K562 (cell line): ENCODE data around the gene C1QTNF7.

Source experiments
- CTCF ChIP-seq, 3 experiments: IDR thresholded peaks in 2 of 3; conservative IDR thresholded peaks in 1 of 3; 2 replicates each; pipeline ENCODE4 v1.5.1; 2011 to 2012; ENCODE audit warnings: low read length in 3 of 3, mild to moderate bottlenecking in 3 of 3, control low read depth in 2 of 3, improper control_type of control experiment in 1 of 3, inconsistent platforms in 1 of 3, low read depth in 1 of 3, mixed read lengths in 1 of 3, moderate library complexity in 1 of 3; ENCODE audit not compliant: insufficient read depth in 2 of 3
- E2F3 ChIP-seq: fragments of 250-450 bp; sonication (Bioruptor Pico); IDR thresholded peaks from 2 replicates; pipeline ENCODE4 v1.4.0; 2020; ENCODE audit warnings: mild to moderate bottlenecking
- ETS1 ChIP-seq: conservative IDR thresholded peaks from 2 replicates; pipeline ENCODE4 v1.6.1; 2011; ENCODE audit warnings: low read depth, mild to moderate bottlenecking, low read length; ENCODE audit not compliant: control insufficient read depth
- FOS ChIP-seq: IDR thresholded peaks from 3 replicates; pipeline ENCODE4 v1.6.1; 2011; ENCODE audit not compliant: insufficient read length; ENCODE audit errors: extremely low read depth
- HBP1 ChIP-seq: fragments of 450-650 bp; formaldehyde crosslinking; IDR thresholded peaks from 2 replicates; pipeline ENCODE4 v1.4.0; 2022; ENCODE audit warnings: missing genetic modification characterization
- PURB ChIP-seq: sonication (generic); formaldehyde crosslinking; IDR thresholded peaks from 2 replicates; pipeline ENCODE4 v1.9.0; 2021; ENCODE audit warnings: low read depth, mild to moderate bottlenecking, missing genetic modification reagents
- TAF1 ChIP-seq: IDR thresholded peaks from 2 replicates; pipeline ENCODE4 v1.6.1; 2011; ENCODE audit warnings: mild to moderate bottlenecking, low read length, moderate library complexity; ENCODE audit not compliant: insufficient read depth, control insufficient read depth, severe bottlenecking; ENCODE audit errors: extremely low read depth
- ZNF282 ChIP-seq: sonication (generic); formaldehyde crosslinking; IDR thresholded peaks from 2 replicates; pipeline ENCODE4 v1.8.1; 2023; ENCODE audit warnings: missing genetic modification reagents
- ZNF609 ChIP-seq: sonication (generic); formaldehyde crosslinking; IDR thresholded peaks from 2 replicates; pipeline ENCODE4 v1.8.1; 2023; ENCODE audit warnings: missing genetic modification reagents, mild to moderate bottlenecking, borderline replicate concordance

- no peak for TF ChIP-seq ZNF282
- TF ChIP-seq CTCF (IDR thresholded peaks at IDR 0.05 in 2 of 3, conservative IDR thresholded peaks at IDR 0.05 in 1 of 3; ENCODE audit: insufficient read depth in 2 of 3, low read depth in 1 of 3, low read length in 3 of 3) = no peak
- no peak for TF ChIP-seq ETS1
- no peak for TF ChIP-seq PURB (CRISPR knock-in tag)
- no peak for TF ChIP-seq ZNF609 (CRISPR knock-in tag)
- TF ChIP-seq FOS = no peak
- no peak for TF ChIP-seq E2F3 (CRISPR knock-in tag)
- TF ChIP-seq TAF1 = no peak
- TF ChIP-seq HBP1 (CRISPR knock-in tag) = no peak
These were observed 14.2 kb upstream of the C1QTNF7 start for GRCh38 chr4:15413623-15414019.
